HEK293T (cell line): ENCODE measurements around the gene REEP3.
"Not testable (repeated sequence)": the region's sequence is repeated elsewhere in the genome, so short reads cannot be mapped to it uniquely, and the experiment has no call there.

Source experiments
- CTCF ChIA-PET: fragments of 350-600 bp; formaldehyde crosslinking; extraction: SDS; loops from one replicate; lab custom pipeline; 2021; ENCODE audit warnings: antibody characterized with exemption, inconsistent platforms; lab: Yijun Ruan, JAX
- POLR2A ChIA-PET: fragments of 350-600 bp; formaldehyde crosslinking; extraction: SDS; loops from one replicate; lab custom pipeline; 2020; ENCODE audit warnings: antibody characterized with exemption, inconsistent platforms; lab: Yijun Ruan, JAX
- DNase-seq: peaks from one replicate; pipeline ENCODE4 v3.0.0; 2012; ENCODE audit warnings: mixed read lengths; ENCODE audit errors: extremely low spot score
- ARNT ChIP-seq: fragments of 450-650 bp; IDR thresholded peaks from 2 replicates; pipeline ENCODE4 v1.6.1; 2017; ENCODE audit warnings: mild to moderate bottlenecking
- BHLHE40 ChIP-seq: fragments of 450-650 bp; IDR thresholded peaks from 2 replicates; pipeline ENCODE4 v1.6.1; 2016; ENCODE audit warnings: mild to moderate bottlenecking, moderate library complexity, borderline replicate concordance
- CTBP1 ChIP-seq: fragments of 450-650 bp; IDR thresholded peaks from 2 replicates; pipeline ENCODE4 v1.6.1; 2016; ENCODE audit warnings: borderline replicate concordance
- ELF4 ChIP-seq: fragments of 450-650 bp; IDR thresholded peaks from 2 replicates; pipeline ENCODE4 v1.6.1; 2017; ENCODE audit warnings: antibody characterized with exemption
- FOXA1 ChIP-seq: fragments of 450-650 bp; IDR thresholded peaks from 2 replicates; pipeline ENCODE4 v1.6.1; 2016; ENCODE audit warnings: mild to moderate bottlenecking
- FOXK2 ChIP-seq: fragments of 450-650 bp; IDR thresholded peaks from 2 replicates; pipeline ENCODE4 v1.6.1; 2016; ENCODE audit warnings: mild to moderate bottlenecking
- FOXM1 ChIP-seq: fragments of 450-650 bp; IDR thresholded peaks from 2 replicates; pipeline ENCODE4 v1.6.1; 2017; ENCODE audit warnings: mild to moderate bottlenecking, borderline replicate concordance
- HDGF ChIP-seq: fragments of 450-650 bp; IDR thresholded peaks from 2 replicates; pipeline ENCODE4 v1.6.1; 2017; ENCODE audit warnings: antibody characterized with exemption, borderline replicate concordance
- L3MBTL2 ChIP-seq: fragments of 450-650 bp; conservative IDR thresholded peaks from 2 replicates; pipeline ENCODE4 v1.6.1; 2016; ENCODE audit warnings: mild to moderate bottlenecking
- LEF1 ChIP-seq: fragments of 450-650 bp; IDR thresholded peaks from 2 replicates; pipeline ENCODE4 v1.6.1; 2017; ENCODE audit warnings: mild to moderate bottlenecking, borderline replicate concordance
- NFRKB ChIP-seq: fragments of 450-650 bp; IDR thresholded peaks from 2 replicates; pipeline ENCODE4 v1.6.1; 2016; ENCODE audit warnings: mild to moderate bottlenecking, moderate library complexity
- PKNOX1 ChIP-seq: fragments of 450-650 bp; IDR thresholded peaks from 2 replicates; pipeline ENCODE4 v1.6.1; 2016
- SP1 ChIP-seq: fragments of 450-650 bp; IDR thresholded peaks from 2 replicates; pipeline ENCODE4 v1.6.1; 2017
- SUZ12 ChIP-seq: fragments of 450-650 bp; IDR thresholded peaks from 2 replicates; pipeline ENCODE4 v1.6.1; 2016; ENCODE audit warnings: mild to moderate bottlenecking
- TARDBP ChIP-seq: fragments of 450-650 bp; IDR thresholded peaks from 2 replicates; pipeline ENCODE4 v1.6.1; 2016
- ZNF384 ChIP-seq: fragments of 450-650 bp; IDR thresholded peaks from 2 replicates; pipeline ENCODE4 v1.6.1; 2016

The REEP3 gene

GRCh38 chr10:63481815-63482421 is 39.3 kb upstream of the REEP3 start:
- POLR2A ChIA-PET = no interaction called here
- DNase-seq = no peak
- no peak for TF ChIP-seq HDGF
- no peak for TF ChIP-seq SP1
- TF ChIP-seq TARDBP = no peak
- TF ChIP-seq FOXK2 = no peak
- TF ChIP-seq FOXA1 = no peak
- no peak for TF ChIP-seq PKNOX1
- no peak for TF ChIP-seq ARNT
- TF ChIP-seq ELF4 = no peak
- CTCF ChIA-PET = no interaction called here

- no peak for DNase-seq
- TF ChIP-seq NFRKB (no peak), FOXK2 (no peak), SP1 (no peak), SUZ12 (no peak), TARDBP (no peak), LEF1 (no peak), PKNOX1 (no peak), FOXA1 (no peak), BHLHE40 (no peak), ELF4 (no peak), ARNT (no peak), HDGF (no peak), ZNF384 (no peak)
- ChIA-PET CTCF (no interaction called here), POLR2A (no interaction called here)
Measured at GRCh38 chr10:63483983-63484382, 37.2 kb upstream of the REEP3 start.

- TF ChIP-seq HDGF (no peak), L3MBTL2 (no peak), CTBP1 (no peak), SP1 (no peak), TARDBP (no peak), NFRKB (no peak), SUZ12 (no peak), FOXA1 (no peak), PKNOX1 (no peak), FOXK2 (no peak), ARNT (no peak), FOXM1 (no peak), LEF1 (no peak), BHLHE40 (no peak), ELF4 (no peak), ZNF384 (no peak)
- CTCF ChIA-PET = no interaction called here
- POLR2A ChIA-PET = no interaction called here
- DNase-seq = no peak
Measured at GRCh38 chr10:63487990-63488389, 33.2 kb upstream of the REEP3 start.

GRCh38 chr10:63489838-63490237 is 31.4 kb upstream of the REEP3 start:
- no peak for DNase-seq
- POLR2A ChIA-PET = interaction anchor here (0.7 kb wide), 1 partner anchor 10 kb away, joined by 3 read pairs; no protein-coding TSS in a partner anchor
- CTCF ChIA-PET = no interaction called here
- TF ChIP-seq NFRKB = no peak
- no peak for TF ChIP-seq SP1
- TF ChIP-seq HDGF = no peak
- TF ChIP-seq TARDBP = no peak
- TF ChIP-seq PKNOX1 = no peak
- no peak for TF ChIP-seq L3MBTL2
- no peak for TF ChIP-seq LEF1
- TF ChIP-seq FOXM1 = no peak
- no peak for TF ChIP-seq FOXK2
- no peak for TF ChIP-seq ZNF384
- TF ChIP-seq SUZ12 = no peak
- TF ChIP-seq CTBP1 = no peak

GRCh38 chr10:63491588-63492316 is 29.4 kb upstream of the REEP3 start:
- no peak for DNase-seq
- POLR2A ChIA-PET = interaction anchor here (1.2 to 1.5 kb wide), 2 partner anchors 25 to 30 kb away, joined by 3 to 5 read pairs; no protein-coding TSS in a partner anchor
- CTCF ChIA-PET = interaction anchor here (0.7 kb wide), 1 partner anchor 139 kb away, joined by 3 read pairs; no protein-coding TSS in a partner anchor

GRCh38 chr10:63492317-63492690 is 28.9 kb upstream of the REEP3 start:
- POLR2A ChIA-PET = interaction anchor here (1.2 to 1.5 kb wide), 2 partner anchors 26 to 30 kb away, joined by 3 to 5 read pairs; no protein-coding TSS in a partner anchor

More at GRCh38 chr10:63491588-63492316, 29.4 kb upstream of the REEP3 start:
- TF ChIP-seq FOXK2 = no peak
- TF ChIP-seq LEF1 = no peak
- TF ChIP-seq SUZ12 = no peak
- TF ChIP-seq PKNOX1 = no peak
- no peak for TF ChIP-seq ZNF384
- TF ChIP-seq ARNT = no peak
- no peak for TF ChIP-seq ELF4
- TF ChIP-seq TARDBP = no peak
- TF ChIP-seq L3MBTL2 = no peak
- TF ChIP-seq HDGF = no peak
- TF ChIP-seq SP1 = no peak
- no peak for TF ChIP-seq FOXM1

More at GRCh38 chr10:63492317-63492690, 28.9 kb upstream of the REEP3 start:
- CTCF ChIA-PET, DNase-seq: not testable (repeated sequence)
